Chondrocyte (in vitro differentiated cells): ENCODE measurements around the gene KLF4. TPM values are rescaled to one million over a fixed set of nuclear protein-coding genes. Genes with fewer than 3 reads are reported as not detected.

Experiments used
- DNase-seq: peaks from one replicate; pipeline ENCODE4 v3.0.0; 2021; ENCODE audit warnings: mixed read lengths, low spot score
- H3K27ac Mint-ChIP-seq: one replicate; pipeline ENCODE4 v1.8.0; 2021; ENCODE audit warnings: mild to moderate bottlenecking, moderate library complexity, mixed read lengths; ENCODE audit not compliant: unreplicated experiment
- H3K27me3 Mint-ChIP-seq: 2 replicates; pipeline ENCODE4 v1.8.0; 2021; ENCODE audit warnings: low read depth, mixed read lengths
- H3K36me3 Mint-ChIP-seq: 2 replicates; pipeline ENCODE4 v1.8.0; 2021; ENCODE audit warnings: low read depth, mixed read lengths
- H3K4me1 Mint-ChIP-seq: 2 replicates; pipeline ENCODE4 v1.8.0; 2021; ENCODE audit warnings: low read depth, mild to moderate bottlenecking, mixed read lengths
- H3K4me3 Mint-ChIP-seq: one replicate; pipeline ENCODE4 v1.8.0; 2021; ENCODE audit warnings: mild to moderate bottlenecking, moderate library complexity, mixed read lengths; ENCODE audit not compliant: unreplicated experiment
- H3K9me3 Mint-ChIP-seq: 2 replicates; pipeline ENCODE4 v1.8.0; 2021; ENCODE audit warnings: low read depth, mixed read lengths
- total RNA-seq: library from RNA; stranded (reverse); gene quantifications from 3 replicates; pipeline ENCODE4 v1.2.1, GENCODE V29; 2021
- TF ChIP-seq, protein P1 (sequence below): fragments of 200-600 bp; sonication (generic); IDR thresholded peaks from 2 replicates; pipeline ENCODE4 v1.5.0; 2021; ENCODE audit warnings: antibody characterized with exemption, mild to moderate bottlenecking, moderate library complexity

Gene KLF4
- total RNA-seq, 1 donor from 2014 or later, result 36.0 TPM

DNA sequence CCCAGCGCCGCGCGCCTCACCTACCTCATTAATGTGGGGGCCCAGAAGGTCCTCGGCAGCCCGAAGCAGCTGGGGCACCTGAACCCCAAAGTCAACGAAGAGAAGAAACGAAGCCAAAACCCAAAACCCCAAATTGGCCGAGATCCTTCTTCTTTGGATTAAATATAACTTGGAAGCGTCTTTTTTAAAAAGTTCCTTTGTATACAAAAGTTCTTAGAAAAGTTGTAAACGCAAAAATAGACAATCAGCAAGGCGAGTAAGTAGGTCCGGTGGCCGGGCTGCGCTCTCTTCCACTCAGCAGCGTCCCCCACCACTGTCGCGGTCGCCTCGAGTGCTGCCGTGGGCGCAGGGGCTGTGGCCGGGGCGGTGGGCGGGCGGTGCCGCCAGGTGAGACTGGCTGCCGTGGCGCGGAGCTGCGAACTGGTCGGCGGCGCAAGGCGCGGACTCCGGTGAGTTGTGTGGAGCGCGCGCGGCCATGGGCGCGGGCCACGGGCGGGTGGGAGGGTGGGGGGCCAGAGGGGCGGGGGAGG is 360 bp downstream of the KLF4 start:
- no peak for DNase-seq
- H3K27ac Mint-ChIP-seq, result peak overlapping the region; percentile 80
- H3K27me3 Mint-ChIP-seq, result no peaks in the 10 kb centered on the region
- H3K4me3 Mint-ChIP-seq, result peak overlapping the region; percentile 93
- H3K36me3 Mint-ChIP-seq, result peaks cover 7% of the 10 kb centered on the region
- peaks cover 47% of the 10 kb centered on the region for H3K4me1 Mint-ChIP-seq
- TF ChIP-seq, protein P1, sequence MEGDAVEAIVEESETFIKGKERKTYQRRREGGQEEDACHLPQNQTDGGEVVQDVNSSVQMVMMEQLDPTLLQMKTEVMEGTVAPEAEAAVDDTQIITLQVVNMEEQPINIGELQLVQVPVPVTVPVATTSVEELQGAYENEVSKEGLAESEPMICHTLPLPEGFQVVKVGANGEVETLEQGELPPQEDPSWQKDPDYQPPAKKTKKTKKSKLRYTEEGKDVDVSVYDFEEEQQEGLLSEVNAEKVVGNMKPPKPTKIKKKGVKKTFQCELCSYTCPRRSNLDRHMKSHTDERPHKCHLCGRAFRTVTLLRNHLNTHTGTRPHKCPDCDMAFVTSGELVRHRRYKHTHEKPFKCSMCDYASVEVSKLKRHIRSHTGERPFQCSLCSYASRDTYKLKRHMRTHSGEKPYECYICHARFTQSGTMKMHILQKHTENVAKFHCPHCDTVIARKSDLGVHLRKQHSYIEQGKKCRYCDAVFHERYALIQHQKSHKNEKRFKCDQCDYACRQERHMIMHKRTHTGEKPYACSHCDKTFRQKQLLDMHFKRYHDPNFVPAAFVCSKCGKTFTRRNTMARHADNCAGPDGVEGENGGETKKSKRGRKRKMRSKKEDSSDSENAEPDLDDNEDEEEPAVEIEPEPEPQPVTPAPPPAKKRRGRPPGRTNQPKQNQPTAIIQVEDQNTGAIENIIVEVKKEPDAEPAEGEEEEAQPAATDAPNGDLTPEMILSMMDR, result no peak
- no peaks in the 10 kb centered on the region for H3K9me3 Mint-ChIP-seq

DNA sequence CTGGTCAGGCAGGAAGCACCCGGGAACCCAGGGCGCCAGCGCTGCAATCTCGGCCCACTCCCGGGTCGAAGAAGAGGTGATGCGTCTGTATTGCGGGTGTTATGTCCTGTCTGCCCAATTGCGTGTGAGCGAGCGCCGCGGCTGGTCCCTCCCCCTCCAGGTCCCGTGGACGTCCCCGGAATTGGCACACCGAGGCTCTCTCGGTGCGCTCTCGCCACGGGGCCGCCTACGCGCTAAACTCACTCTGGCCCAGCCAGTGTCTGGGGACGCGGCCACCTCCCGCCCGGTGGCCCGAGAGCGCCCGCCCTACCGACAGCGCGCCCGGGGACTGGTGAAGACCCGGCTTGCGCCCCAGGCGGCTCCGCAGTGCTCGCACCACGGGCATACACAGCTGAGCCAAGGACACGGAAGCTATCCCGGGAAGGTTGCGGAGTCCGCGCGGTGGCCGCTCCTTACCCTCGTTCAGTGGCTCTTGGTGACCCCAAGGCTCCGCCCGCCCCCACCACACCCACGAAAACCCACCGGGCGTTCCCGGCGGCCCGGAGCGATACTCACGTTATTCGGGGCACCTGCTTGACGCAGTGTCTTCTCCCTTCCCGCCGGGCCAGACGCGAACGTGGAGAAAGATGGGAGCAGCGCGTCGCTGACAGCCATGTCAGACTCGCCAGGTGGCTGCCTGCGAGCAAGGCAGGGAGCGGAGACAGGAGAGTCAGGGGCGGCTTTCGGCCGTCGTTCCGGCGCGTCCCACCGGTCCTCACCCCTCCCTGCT is 1.0 kb downstream of the KLF4 start:
- peak overlapping the region; percentile 80 for H3K27ac Mint-ChIP-seq

DNA sequence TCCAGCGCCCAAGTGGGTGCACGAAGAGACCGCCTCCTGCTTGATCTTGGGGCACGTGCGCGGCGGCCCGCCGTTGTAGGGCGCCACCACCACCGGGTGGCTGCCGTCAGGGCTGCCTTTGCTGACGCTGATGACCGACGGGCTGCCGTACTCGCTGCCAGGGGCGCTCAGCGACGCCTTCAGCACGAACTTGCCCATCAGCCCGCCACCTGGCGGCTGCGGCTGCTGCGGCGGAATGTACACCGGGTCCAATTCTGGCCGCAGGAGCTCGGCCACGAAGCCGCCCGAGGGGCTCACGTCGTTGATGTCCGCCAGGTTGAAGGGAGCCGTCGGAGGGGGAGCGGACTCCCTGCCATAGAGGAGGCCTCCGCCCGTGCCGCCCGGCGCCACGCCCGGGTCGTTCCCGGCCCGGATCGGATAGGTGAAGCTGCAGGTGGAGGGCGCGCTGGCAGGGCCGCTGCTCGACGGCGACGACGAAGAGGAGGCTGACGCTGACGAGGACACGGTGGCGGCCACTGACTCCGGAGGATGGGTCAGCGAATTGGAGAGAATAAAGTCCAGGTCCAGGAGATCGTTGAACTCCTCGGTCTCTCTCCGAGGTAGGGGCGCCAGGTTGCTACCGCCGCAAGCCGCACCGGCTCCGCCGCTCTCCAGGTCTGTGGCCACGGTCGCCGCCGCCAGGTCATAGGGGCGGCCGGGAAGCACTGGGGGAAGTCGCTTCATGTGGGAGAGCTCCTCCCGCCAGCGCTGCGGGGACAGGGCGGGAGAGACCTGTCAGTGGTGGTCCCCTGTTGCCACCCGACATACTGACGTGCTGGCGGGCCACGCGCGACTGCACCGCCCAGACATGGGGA is 1.8 kb downstream of the KLF4 start:
- peak overlapping the region; percentile 93 for H3K4me3 Mint-ChIP-seq
- H3K27ac Mint-ChIP-seq, result peak overlapping the region; percentile 63
- TF ChIP-seq, protein P1, result peak; percentile 81
- DNase-seq, result no peak
- H3K4me1 Mint-ChIP-seq, result peaks cover 50% of the 10 kb centered on the region
- no peaks in the 10 kb centered on the region for H3K9me3 Mint-ChIP-seq
- H3K27me3 Mint-ChIP-seq, result no peaks in the 10 kb centered on the region
- peaks cover 7% of the 10 kb centered on the region for H3K36me3 Mint-ChIP-seq

More for the DNA sequence above, 1.0 kb downstream of the KLF4 start:
- Mint-ChIP-seq H3K27me3 (no peaks in the 10 kb centered on the region), H3K9me3 (no peaks in the 10 kb centered on the region), H3K36me3 (peaks cover 7% of the 10 kb centered on the region), H3K4me1 (peaks cover 50% of the 10 kb centered on the region), H3K4me3 (peak overlapping the region; percentile 93)
- DNase-seq, result peak; percentile 93
- TF ChIP-seq, protein P1, result no peak

DNA sequence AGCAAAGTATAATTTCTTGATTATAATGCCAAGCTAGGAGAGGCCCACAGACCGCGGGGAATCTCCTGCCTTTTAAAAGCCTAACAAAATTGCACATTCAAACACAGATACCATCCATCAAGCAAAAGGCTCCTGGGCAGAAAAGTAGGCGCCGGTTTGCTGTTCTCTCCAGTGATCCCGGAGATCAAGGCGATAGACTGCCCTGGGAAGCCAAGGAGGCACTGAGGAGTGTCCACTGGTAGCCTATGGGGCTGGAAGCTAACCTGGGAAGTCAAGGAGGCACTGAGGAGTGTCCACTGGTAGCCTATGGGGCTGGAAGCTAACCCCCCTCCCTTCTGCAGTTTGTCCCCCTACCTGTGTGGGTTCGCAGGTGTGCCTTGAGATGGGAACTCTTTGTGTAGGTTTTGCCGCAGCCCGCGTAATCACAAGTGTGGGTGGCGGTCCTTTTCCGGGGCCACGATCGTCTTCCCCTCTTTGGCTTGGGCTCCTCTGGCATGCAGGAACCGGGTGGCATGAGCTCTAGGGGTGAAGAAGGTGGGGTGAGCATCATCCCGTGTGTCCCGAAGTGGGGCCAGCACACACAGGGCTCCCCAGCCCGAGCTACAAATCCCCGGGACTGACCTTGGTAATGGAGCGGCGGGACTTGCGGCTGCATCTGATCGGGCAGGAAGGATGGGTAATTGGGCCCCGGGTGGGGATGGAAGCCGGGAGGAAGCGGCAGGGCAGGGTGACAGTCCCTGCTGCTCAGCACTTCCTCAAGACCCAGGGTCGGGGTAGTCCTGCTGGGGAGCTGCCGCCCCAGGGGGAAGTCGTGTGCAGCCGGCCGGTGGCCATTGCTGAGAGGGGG is 2.7 kb downstream of the KLF4 start:
- H3K4me3 Mint-ChIP-seq, result peak overlapping the region; percentile 93
- H3K27ac Mint-ChIP-seq, result peak overlapping the region; percentile 36
- no peaks in the 10 kb centered on the region for H3K27me3 Mint-ChIP-seq
- DNase-seq, result no peak
- H3K4me1 Mint-ChIP-seq, result peaks cover 46% of the 10 kb centered on the region
- peaks cover 7% of the 10 kb centered on the region for H3K36me3 Mint-ChIP-seq
- no peaks in the 10 kb centered on the region for H3K9me3 Mint-ChIP-seq
- TF ChIP-seq, protein P1, result no peak
